Kasumi-1 (cell line): ENCODE measurements around the gene CDK6.

Experiments
- DNase-seq, 2 experiments: peaks; one replicate each; lab custom pipeline; 2025; lab: John Stamatoyannopoulos, UW

Gene CDK6

DNA sequence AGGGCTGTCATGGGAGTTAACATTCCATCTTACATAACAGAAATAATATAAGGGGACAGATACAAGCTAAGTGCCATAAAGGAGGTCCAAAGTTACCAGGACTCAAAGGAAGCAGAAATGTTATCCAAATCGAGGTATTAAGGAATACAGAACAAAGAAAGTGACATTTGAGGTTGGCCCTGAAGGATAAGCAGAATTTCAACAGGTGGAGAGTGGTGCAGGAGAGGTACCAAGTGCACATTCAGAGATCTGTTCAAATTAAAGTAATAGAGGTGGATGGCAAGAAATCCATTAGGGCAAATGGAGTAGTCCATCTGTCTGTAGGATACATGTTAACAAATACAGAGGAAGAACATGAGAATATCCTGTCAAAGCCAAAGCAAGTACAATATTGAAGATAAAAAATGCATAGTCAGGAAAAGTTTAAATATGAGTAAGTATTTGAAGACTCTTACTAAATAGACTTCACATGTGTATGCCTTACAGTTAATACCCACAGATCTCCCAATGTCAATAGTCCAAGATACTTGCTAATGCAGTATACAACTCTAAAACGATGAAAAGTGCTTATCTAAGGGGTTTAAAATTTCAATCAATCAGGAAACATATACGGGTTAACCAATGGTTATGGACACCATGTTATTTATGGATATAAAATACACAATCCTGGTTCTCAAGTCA is 10.0 kb downstream of the CDK6 start:
- no peak for DNase-seq

DNA sequence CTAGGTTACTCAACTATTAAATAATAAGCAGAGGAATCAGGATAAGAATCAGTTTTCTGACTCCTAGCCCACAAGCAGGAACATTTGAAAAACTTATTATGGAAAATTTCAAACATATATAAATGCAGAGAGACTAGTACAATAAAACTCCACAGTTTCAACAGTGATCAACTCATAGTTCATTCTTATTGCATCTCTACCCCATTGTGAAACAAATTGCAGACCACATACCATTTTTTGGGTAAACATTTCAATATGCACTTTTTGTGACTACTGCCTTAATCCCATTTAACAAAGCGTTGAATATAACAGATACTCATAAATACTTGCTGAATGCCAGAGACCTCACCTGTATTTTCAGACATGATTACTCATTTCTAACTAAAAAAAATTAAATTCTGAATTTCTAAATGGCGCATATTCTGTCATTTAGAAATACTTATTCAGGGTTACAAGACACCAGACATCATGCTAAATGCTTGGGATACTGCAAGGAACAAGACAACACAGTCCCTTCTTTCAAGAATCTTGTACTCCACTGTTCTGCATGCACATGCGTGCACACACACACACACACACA is 11.4 kb downstream of the CDK6 start:
- DNase-seq, result no peak

DNA sequence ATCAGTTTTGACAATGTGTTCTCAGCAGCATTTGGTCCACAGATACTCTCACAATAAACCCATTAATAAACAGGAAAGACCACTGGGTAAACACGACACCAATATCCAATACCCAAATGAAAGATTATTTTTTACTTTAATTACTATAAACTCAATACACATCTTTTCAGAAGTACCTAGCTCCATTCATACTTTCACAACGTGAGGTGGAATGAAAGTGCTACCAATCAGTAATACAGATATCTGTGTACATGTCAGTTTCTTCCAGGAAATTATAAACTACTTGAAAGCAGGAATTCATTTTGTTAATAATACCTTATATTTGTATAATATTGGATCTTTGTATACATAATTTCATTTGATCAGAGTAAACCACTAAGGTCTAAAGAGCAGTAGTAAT is 11.9 kb downstream of the CDK6 start:
- DNase-seq, result no peak

DNA sequence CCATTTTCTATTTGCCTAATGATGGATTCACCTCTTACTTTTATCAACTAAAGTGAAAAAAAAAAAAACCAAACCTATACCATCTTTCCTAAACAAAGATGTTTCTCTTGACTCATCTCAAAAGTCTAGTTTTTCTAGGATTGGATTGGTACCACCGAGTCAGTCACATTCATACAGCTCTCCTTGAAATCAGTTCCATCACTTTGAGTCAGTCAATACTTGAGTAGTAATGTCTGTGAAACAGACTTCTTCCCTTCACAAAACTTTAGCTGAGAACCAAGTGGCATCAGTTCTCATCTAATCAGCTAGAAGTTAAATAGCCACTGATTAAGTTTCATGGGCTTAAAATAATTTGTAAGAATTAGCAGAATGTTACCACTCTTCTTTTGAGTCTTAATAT is 13.3 kb downstream of the CDK6 start:
- no peak for DNase-seq

DNA sequence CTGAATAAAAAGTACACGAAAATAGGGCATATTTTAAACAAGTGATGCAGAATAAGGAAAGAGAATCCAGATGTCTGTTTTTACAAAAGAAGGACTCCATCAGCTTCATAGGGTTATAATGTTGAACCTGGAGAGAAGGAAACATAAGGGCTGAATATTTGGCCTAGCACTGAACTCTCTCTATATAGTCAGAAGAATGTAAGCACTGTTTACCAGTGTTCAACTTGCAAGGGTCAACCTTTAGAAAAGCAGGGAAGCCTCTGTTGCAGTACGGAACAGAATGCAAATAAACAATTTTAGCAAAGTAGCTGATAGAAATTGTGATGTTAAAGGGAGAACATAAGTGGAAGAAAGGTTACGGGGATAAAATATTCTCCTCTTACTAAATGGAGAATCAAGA is 16.2 kb downstream of the CDK6 start:
- no peak for DNase-seq

DNA sequence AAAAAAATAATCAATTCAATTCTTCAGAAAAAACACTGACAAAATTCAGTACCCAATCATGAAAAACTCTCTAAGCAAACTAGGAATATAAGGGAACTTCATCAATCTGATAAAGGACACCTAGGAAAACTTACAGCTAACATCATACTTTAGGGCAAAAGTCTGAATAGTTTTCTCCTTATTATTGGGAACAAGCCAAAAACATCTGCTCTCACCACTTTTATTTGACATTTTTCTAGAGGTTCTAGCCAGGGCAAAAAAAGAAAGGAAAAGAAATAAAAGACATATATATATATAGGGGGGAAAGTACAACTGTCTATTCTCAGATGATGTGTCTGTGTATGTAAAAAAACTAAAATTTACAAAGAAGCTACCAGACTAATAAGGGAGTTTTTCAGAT is 19.0 kb downstream of the CDK6 start:
- no peak for DNase-seq

DNA sequence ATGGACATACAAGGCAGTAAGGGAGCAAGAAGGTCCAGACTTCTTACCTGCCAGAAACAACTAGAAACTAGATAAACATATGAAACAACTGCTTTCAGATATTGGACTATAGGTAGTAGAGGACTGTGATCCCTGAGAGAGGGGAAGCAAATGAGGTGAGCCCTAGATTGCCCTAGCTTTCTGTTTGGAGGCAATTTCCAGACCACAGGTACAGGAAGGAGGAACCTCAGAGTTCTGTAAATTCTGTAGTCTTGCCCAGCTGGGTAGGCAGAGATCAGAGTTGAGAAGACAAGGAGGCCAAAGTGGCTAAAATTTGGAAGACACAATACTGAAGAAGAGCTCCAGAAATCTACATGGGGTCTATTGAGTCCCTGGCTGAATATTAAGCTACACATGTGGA is 21.0 kb downstream of the CDK6 start:
- DNase-seq, result no peak

DNA sequence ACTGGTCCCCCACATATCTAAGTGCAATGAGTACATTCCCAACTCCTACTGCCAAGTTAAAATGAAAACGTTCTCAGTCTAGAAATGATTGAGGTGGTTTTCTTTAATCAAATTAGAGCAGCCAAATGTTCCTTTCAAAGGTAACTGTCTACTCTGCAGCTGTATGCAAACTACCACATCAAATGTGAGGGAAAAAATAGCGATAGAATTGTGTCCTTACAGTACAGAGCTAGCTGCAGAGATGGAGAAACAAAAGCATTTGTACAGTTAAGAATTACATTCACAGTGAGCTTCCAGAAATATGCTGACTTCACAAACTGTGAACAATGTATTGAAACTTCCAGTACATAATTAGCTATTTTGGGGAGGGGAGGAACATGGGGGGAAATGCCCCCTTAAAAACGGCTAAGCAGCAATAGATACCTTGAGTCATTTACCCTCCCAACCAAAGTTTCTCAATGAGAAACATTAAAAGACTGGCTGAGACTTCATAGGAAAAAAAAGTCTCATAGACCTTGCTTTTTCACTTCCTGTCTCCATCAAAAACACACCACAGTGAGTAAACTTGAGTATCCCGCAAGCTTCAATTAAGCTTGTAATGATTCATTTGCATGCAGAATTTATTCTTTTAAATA is 22.9 kb downstream of the CDK6 start:
- DNase-seq, result no peak

DNA sequence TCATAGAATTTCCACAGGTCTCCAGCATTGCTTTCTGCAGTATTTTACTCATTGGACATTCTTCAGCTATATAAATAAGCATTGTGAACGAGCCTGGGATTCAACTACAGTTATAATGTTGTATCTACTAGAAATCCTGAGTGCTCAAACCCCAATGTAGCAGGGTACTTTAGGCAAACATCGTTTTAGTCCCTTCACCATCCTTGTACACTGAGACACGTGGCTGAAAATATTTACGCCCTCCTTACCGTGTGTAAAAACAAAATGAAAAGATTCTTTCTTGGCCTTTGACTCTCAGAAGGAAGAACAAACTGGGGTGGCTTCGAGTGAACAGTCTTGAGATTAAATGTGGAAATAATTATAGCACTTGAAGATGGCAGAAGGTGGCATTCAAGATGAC is 25.2 kb downstream of the CDK6 start:
- DNase-seq, result no peak

DNA sequence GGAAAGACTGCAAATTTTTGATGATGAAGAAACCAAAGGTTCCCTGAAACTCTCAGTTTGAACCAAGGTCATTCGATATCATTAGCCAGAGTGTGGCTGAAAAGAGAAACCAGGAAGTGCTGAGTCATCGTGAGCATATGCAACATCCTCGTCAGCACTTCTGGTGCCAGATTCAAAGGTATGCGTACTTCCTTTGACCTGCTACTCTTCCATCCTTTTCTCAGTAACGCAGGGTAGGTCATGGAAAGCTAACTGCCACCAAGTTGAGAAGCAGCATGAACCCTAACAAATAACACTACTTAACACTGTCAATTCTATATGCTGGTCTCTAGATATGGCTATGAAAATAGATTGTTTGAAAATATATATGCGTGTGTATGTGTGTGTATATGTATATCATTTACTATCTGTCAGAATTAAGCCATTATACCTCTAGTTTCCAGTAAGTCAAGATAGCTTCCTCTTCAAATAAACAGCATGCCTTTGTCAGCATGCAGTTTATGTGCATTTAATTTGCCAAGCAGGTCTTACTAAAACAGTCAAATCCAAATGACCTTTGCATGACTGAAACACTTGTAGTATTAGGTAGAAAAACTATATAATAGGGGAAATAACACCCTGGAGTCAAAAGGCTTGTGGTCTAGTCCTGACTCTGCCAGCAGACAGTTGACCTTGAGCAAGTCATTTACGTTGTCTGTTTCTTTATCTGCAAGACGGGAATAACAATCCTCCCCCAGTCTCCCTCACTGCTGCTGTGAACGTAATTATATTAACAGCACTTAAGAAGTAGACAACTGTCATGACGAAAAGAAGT is 26.4 kb downstream of the CDK6 start:
- DNase-seq, result peak; percentile 82 to 89

DNA sequence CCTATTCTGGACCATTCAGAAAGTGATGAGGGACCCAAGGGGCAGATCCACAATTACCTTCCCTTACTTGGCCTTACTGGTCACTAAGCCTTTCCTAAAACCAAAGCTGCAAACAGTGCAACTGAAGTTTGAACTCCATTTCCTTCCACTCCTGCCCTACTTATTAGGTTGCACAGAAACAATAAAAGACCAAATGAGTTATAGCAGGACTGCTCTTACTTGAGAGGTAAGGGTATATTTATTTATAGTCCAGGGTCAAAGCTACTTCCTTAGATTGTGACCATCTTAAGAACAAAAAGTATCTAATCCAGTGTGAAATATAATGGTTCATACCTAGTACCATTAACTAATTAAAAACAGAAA is 27.0 kb downstream of the CDK6 start:
- no peak for DNase-seq

DNA sequence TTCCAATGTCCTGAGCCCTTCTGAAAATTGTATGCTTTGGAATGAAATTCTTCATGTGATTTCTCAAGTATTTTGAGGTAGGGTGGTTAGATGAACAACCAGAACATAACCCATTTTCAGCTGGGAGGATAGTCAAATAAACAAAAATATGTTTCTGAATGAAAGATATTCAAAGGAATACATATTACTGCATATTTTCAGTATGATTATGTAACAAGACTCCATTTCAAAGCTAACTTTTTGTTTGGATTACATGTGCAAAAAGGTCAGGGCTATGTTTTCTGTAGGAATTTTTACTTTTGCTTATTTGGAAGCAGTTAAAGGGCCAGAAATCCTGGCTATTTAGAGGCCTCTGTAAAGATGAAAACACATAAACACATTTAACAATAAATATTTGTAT is 27.7 kb downstream of the CDK6 start:
- DNase-seq, result no peak

DNA sequence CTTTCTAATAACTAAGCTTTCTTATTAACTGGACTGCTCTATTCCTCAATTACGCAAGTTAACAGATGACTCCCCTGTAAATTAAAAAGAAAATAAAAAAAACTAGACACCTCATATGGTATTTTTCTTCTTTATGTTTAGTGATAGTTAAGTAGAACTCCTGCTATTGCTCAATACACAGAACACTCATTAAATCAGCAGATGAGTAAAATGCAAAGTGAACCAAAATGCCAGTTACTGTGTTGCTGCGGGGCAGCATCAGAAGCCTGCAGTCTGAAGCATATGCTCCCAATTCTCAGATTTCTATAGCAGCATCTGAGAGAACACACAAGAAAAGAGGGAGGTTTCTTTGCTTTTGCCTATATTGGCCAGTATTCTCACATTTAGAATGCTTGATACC is 28.4 kb downstream of the CDK6 start:
- no peak for DNase-seq

DNA sequence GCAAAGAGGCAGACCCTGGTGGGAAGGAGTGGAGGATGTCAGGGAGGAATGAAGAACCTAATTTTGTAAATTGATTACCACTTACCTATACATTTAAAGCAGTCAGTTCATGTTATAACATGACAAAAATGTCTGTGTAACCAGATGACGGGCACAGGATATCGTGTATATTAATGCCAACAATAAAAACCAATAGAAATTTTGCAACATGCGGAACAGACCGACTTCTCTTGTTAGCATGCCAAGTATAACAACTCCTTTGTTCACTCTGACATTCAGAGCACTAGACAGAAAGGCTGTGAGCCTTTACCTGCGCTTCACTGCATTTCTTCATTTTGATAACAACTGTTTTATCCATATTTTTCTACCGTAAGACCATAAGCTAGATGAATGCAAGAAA is 29.9 kb downstream of the CDK6 start:
- DNase-seq, result no peak

DNA sequence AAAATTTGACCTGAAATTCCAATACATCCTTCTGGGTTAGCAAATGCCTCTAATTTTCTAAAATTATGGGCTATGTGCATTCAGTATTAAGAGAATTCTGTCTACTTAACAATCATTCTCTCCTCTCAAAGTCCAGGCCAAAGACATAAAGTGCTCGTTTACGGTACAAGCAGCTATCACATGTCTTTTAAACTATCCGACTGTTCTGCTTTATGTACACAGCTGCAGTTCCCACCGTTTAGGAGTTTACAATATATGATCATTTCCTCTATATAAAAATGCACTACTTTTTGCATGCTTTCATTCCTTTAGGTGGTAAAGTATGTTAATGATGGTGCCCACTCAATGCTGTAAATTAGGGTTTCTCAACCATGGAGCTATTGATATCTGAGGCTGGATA is 34.0 kb downstream of the CDK6 start:
- DNase-seq, result no peak

DNA sequence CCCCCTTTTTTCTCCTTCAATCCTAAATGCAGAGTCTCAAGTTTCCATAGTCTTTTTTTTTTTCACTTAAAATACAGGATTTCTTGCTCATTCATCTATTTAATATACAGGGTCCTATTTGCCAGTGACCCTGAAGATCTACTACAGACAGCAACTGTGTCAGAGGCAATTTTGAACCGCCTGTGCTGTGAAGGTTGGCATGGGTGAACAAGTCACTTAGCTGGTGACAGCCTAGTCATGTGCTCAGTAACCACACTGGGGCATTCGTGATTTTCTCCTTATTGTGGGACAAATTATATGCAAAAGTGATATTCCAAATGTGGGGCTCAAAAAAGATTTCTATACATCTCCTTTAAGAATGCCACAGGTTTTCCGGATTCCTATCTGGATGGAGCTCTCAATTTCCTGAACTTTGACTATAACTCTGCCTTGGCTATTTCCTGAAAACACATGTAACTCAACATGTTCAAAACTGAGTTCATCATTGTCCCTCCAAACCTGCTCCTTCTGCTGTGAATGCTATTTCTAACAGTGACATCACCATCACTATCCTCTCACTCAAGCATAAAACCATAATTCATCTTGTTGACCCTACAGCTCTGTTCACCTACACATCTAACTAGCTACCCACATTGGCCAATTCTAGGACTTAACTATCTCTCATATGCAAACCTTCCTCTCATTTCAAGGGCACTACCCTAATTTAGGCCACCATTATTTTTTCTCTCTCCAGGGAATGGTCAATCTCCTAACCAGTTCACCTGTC is 36.7 kb downstream of the CDK6 start:
- no peak for DNase-seq

DNA sequence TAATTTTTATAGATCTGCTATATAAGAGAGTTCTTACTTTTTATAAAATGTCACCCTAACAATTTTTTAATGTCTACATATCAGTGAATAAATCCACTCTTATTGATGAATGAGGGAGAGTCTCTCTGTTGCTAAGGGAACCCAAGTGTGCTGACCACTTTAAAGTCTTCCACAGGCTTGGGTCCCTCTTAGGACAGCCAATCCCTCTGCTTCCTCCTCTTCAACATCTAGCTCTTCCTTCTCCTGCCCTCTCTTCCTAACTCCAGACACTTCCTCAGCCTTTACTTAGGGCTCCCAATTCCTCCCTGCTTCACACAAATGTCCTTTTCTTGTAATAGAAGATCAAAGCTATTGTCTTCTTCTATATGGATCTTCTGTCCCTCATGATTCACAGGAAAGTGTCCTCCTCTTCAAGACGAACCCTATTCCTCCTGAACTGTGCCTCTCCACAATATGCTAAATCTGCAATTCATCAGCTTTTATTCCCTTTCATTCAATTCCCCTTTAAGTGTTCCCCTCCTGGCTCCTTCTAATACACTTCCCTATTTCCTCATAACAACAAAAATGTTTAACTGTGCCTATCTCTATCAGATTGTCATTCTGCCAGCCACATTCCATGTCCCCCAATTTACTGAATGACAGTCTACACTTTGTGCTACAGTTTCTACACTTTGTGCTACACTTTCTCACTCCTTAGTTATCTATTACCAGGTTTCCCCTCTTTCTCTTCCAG is 37.7 kb downstream of the CDK6 start:
- DNase-seq, result peak; percentile 45 to 64

DNA sequence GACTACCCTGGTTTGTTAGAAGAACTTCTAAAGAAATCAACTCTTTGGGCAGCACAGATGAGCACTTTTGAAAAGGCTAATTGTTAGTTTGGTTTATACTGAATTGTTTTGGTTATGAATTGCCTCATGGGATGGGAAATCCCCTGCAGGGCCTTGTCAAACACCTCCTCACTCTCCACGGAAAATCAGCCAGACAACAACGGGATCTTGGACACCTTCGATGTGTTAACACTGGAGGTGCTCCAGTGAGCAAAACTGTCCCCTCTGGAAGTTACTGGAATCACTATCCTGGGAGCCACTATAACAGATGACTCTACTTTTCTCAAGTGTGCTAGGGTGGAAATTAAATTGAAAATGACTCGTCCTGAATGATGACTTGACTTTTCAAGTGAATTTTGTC is 38.7 kb downstream of the CDK6 start:
- DNase-seq, result no peak

DNA sequence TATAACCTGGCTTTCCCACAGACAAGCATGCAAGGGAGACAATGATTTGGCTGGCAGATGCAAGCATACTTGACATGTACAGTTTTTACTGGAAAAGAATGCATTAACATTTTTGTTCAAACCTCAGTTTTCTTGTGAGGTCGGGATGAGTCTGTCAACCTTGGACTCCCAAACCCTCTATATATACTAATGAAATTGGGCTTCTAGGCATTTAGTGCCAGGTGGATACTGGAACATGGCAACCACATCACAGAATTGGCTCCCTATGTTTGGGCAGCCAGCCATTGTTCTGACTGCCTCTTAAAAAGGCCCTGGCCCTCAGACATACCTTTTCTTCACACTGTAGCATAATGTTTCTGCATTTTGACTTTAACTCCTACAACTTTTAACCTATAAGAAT is 39.1 kb downstream of the CDK6 start:
- DNase-seq, result no peak

DNA sequence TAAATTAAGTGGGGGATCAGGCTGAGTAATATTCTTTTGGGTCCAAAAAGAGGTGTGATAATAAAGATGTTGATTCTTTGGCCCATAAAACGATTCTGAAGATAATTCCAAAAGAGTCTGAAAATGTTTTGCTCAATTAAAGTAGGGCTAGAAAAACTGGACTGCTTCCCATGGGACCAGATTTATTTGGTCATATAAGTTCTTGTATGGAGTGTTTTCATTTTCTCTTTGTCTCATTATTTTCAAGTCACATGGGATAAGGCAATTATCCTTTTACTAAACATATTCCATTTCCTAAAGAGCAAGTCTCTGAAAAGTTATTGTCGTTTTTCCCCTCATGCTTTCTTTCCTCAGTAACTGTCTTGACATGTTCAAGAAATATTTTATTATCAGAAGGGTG is 41.5 kb downstream of the CDK6 start:
- DNase-seq, result no peak

DNA sequence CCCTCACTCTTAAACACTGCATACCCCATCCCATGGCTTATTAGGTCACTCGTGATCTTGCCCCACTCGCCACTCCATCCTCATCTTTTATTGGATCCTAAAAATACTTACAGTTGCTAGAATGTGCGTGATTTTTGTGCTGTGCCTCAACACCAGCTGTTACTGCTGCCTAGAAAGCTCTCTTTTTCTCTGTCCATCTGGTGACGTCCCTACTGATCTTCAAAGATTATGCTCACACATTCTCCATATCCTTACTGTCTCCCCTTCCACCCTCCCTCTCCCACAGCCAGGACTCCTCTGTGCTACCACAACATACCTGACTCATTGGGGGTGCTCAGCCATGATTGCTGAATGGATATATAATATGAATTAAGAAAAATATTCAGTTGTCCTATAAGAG is 42.0 kb downstream of the CDK6 start:
- no peak for DNase-seq
